Neural progenitor cell (in vitro differentiated cells): ENCODE measurements around the gene NSD1. TPM values are rescaled to one million over a fixed set of nuclear protein-coding genes. Genes with fewer than 3 reads are reported as not detected.

Source experiments
- DNase-seq: peaks from one replicate; pipeline ENCODE4 v3.0.0-alpha.2; 2016; ENCODE audit warnings: low spot score
- H2AFZ ChIP-seq: fragments of 200-600 bp; sonication (generic); replicated peaks from 2 replicates; pipeline ENCODE4 v1.6.1; 2016; ENCODE audit warnings: antibody characterized with exemption
- H3F3A ChIP-seq: fragments of 200-600 bp; sonication (generic); 2 replicates; pipeline ENCODE4 v1.6.1; 2016; ENCODE audit warnings: antibody characterized with exemption, low read depth
- H3K27ac ChIP-seq: fragments of 200-600 bp; sonication (generic); 2 replicates; pipeline ENCODE4 v1.5.1; 2016; ENCODE audit warnings: mild to moderate bottlenecking
- H3K27me3 ChIP-seq: fragments of 200-600 bp; sonication (generic); 2 replicates; pipeline ENCODE4 v1.6.1; 2016; ENCODE audit warnings: mild to moderate bottlenecking, moderate library complexity
- H3K36me3 ChIP-seq: fragments of 200-600 bp; sonication (generic); 2 replicates; pipeline ENCODE4 v1.5.1; 2016
- H3K4me1 ChIP-seq: fragments of 200-600 bp; sonication (generic); 2 replicates; pipeline ENCODE4 v1.6.1; 2016; ENCODE audit warnings: mixed run types
- H3K4me2 ChIP-seq: fragments of 200-600 bp; sonication (generic); 2 replicates; pipeline ENCODE4 v1.6.1; 2016
- H3K4me3 ChIP-seq: fragments of 200-600 bp; sonication (generic); 2 replicates; pipeline ENCODE4 v1.5.1; 2016
- H3K79me2 ChIP-seq: fragments of 200-600 bp; sonication (generic); 2 replicates; pipeline ENCODE4 v1.6.1; 2016; ENCODE audit warnings: low read depth
- H3K9ac ChIP-seq: fragments of 200-600 bp; sonication (generic); 2 replicates; pipeline ENCODE4 v1.6.1; 2016
- H3K9me3 ChIP-seq: fragments of 200-600 bp; sonication (generic); 2 replicates; pipeline ENCODE4 v1.5.1; 2016; ENCODE audit warnings: low read depth
- H4K20me1 ChIP-seq: fragments of 200-600 bp; sonication (generic); 2 replicates; pipeline ENCODE4 v1.6.1; 2016; ENCODE audit warnings: low read depth
- H3K27ac Mint-ChIP-seq: 3 replicates; pipeline ENCODE4 v1.8.0; 2021; ENCODE audit warnings: mixed read lengths
- H3K27me3 Mint-ChIP-seq: 2 replicates; pipeline ENCODE4 v1.8.0; 2022; ENCODE audit warnings: low read depth, mild to moderate bottlenecking, inconsistent platforms, moderate library complexity, mixed read lengths; ENCODE audit not compliant: insufficient read depth
- H3K36me3 Mint-ChIP-seq: 3 replicates; pipeline ENCODE4 v1.8.0; 2021; ENCODE audit warnings: mixed read lengths
- H3K4me1 Mint-ChIP-seq: 3 replicates; pipeline ENCODE4 v1.8.0; 2021; ENCODE audit warnings: mixed read lengths
- H3K4me3 Mint-ChIP-seq: 3 replicates; pipeline ENCODE4 v1.8.0; 2021; ENCODE audit warnings: mild to moderate bottlenecking, moderate library complexity, mixed read lengths
- H3K9me3 Mint-ChIP-seq: 3 replicates; pipeline ENCODE4 v1.8.0; 2020; ENCODE audit warnings: mixed read lengths
- CTCF ChIP-seq: fragments of 200-600 bp; sonication (generic); IDR thresholded peaks from 2 replicates; pipeline ENCODE4 v1.5.1; 2017; ENCODE audit warnings: antibody characterized with exemption, mild to moderate bottlenecking
- EZH2 ChIP-seq: fragments of 200-600 bp; sonication (generic); IDR thresholded peaks from 2 replicates; pipeline ENCODE4 v1.6.1; 2017; ENCODE audit warnings: antibody characterized with exemption, mild to moderate bottlenecking, moderate library complexity
- EZH2phosphoT487 ChIP-seq: fragments of 200-600 bp; sonication (generic); IDR thresholded peaks from 2 replicates; pipeline ENCODE4 v1.6.1; 2017; ENCODE audit warnings: antibody characterized with exemption
- total RNA-seq: library from RNA; depleted of rRNA; stranded (reverse); fragments of >200 nt; gene quantifications from 2 replicates; pipeline ENCODE4 v1.2.3, GENCODE V29; 2015; ENCODE audit warnings: low replicate concordance

The NSD1 gene
- total RNA-seq, 1 donor from 2014 or later = 114 TPM

- Mint-ChIP-seq H3K4me1 (peaks cover 26% of the 10 kb centered on the region), H3K27ac (no peak overlapping the region), H3K27me3 (peaks cover 2% of the 10 kb centered on the region), H3K9me3 (no peaks in the 10 kb centered on the region), H3K36me3 (peaks cover 4% of the 10 kb centered on the region), H3K4me3 (no peak overlapping the region)
- peaks cover 94% of the 10 kb centered on the region for H3K79me2 ChIP-seq
- peaks cover 22% of the 10 kb centered on the region for H4K20me1 ChIP-seq
- TF ChIP-seq EZH2 (no peak), EZH2phosphoT487 (no peak), CTCF (no peak)
- H3K4me3 ChIP-seq = no peak overlapping the region
- H3K9me3 ChIP-seq = no peaks in the 10 kb centered on the region
- H3K4me1 ChIP-seq = peaks cover 8% of the 10 kb centered on the region
- no peak overlapping the region for H3K9ac ChIP-seq
- H3K27me3 ChIP-seq = no peaks in the 10 kb centered on the region
- H3F3A ChIP-seq = peaks cover 18% of the 10 kb centered on the region
- no peak for DNase-seq
- H3K36me3 ChIP-seq = peaks cover 4% of the 10 kb centered on the region
- H2AFZ ChIP-seq = no peak overlapping the region
- H3K27ac ChIP-seq = no peak overlapping the region
- no peak overlapping the region for H3K4me2 ChIP-seq
Measured at GRCh38 chr5:177346820-177347219, 213.2 kb downstream of the NSD1 start.

- TF ChIP-seq EZH2 (no peak), CTCF (no peak), EZH2phosphoT487 (no peak)
- no peaks in the 10 kb centered on the region for H3K9me3 Mint-ChIP-seq
- H3K36me3 ChIP-seq = peaks cover 4% of the 10 kb centered on the region
- peaks cover 21% of the 10 kb centered on the region for H4K20me1 ChIP-seq
- no peak overlapping the region for H3K27ac ChIP-seq
- H3K27me3 Mint-ChIP-seq = peaks cover 2% of the 10 kb centered on the region
- no peak for DNase-seq
- no peaks in the 10 kb centered on the region for H3K27me3 ChIP-seq
- H2AFZ ChIP-seq = no peak overlapping the region
- peaks cover 12% of the 10 kb centered on the region for H3K4me1 ChIP-seq
- peaks cover 30% of the 10 kb centered on the region for H3K4me1 Mint-ChIP-seq
- peaks cover 3% of the 10 kb centered on the region for H3K36me3 Mint-ChIP-seq
- H3K4me3 Mint-ChIP-seq = no peak overlapping the region
- H3F3A ChIP-seq = peaks cover 22% of the 10 kb centered on the region
- H3K4me2 ChIP-seq = no peak overlapping the region
- no peak overlapping the region for H3K27ac Mint-ChIP-seq
- peaks cover 85% of the 10 kb centered on the region for H3K79me2 ChIP-seq
- H3K9ac ChIP-seq = no peak overlapping the region
- no peaks in the 10 kb centered on the region for H3K9me3 ChIP-seq
- H3K4me3 ChIP-seq = no peak overlapping the region
Measured at GRCh38 chr5:177347699-177348098, 214.1 kb downstream of the NSD1 start.

GRCh38 chr5:177349362-177349647, 215.7 kb downstream of the NSD1 start:
- Histone ChIP-seq H3K36me3 (peaks cover 4% of the 10 kb centered on the region), H3K27me3 (peaks cover 3% of the 10 kb centered on the region), H3K9ac (no peak overlapping the region), H2AFZ (no peak overlapping the region), H3K9me3 (no peaks in the 10 kb centered on the region), H3K79me2 (peaks cover 70% of the 10 kb centered on the region), H4K20me1 (peaks cover 16% of the 10 kb centered on the region), H3K4me2 (peak overlapping the region; percentile 18), H3K4me3 (no peak overlapping the region), H3F3A (peaks cover 22% of the 10 kb centered on the region), H3K4me1 (peaks cover 12% of the 10 kb centered on the region), H3K27ac (no peak overlapping the region)
- Mint-ChIP-seq H3K27ac (no peak overlapping the region), H3K9me3 (no peaks in the 10 kb centered on the region), H3K4me3 (peak overlapping the region; percentile 70), H3K4me1 (peaks cover 30% of the 10 kb centered on the region), H3K36me3 (no peaks in the 10 kb centered on the region), H3K27me3 (peaks cover 9% of the 10 kb centered on the region)
- no peak for TF ChIP-seq EZH2
- no peak for TF ChIP-seq EZH2phosphoT487
- TF ChIP-seq CTCF = no peak
- no peak for DNase-seq

GRCh38 chr5:177349762-177350161, 216.2 kb downstream of the NSD1 start:
- no peak overlapping the region for H2AFZ ChIP-seq
- no peak overlapping the region for H3K9ac ChIP-seq
- Mint-ChIP-seq H3K27ac (no peak overlapping the region), H3K4me3 (peak overlapping the region; percentile 98), H3K27me3 (peaks cover 10% of the 10 kb centered on the region), H3K4me1 (peaks cover 30% of the 10 kb centered on the region), H3K9me3 (peaks cover 2% of the 10 kb centered on the region), H3K36me3 (no peaks in the 10 kb centered on the region)
- peaks cover 12% of the 10 kb centered on the region for H3K4me1 ChIP-seq
- no peak overlapping the region for H3K27ac ChIP-seq
- DNase-seq = no peak
- H3K36me3 ChIP-seq = peaks cover 4% of the 10 kb centered on the region
- peaks cover 66% of the 10 kb centered on the region for H3K79me2 ChIP-seq
- peak overlapping the region; percentile 80 for H3K4me3 ChIP-seq
- TF ChIP-seq CTCF (no peak), EZH2 (no peak), EZH2phosphoT487 (no peak)
- peak overlapping the region; percentile 95 for H3K4me2 ChIP-seq
- H3K27me3 ChIP-seq = peaks cover 7% of the 10 kb centered on the region
- H3F3A ChIP-seq = peaks cover 22% of the 10 kb centered on the region
- H3K9me3 ChIP-seq = no peaks in the 10 kb centered on the region
- peaks cover 16% of the 10 kb centered on the region for H4K20me1 ChIP-seq
